Inflammatory macrophage treated with lipopolysaccharide for 1 hour (primary cell): Measurements from ENCODE around the gene INPP1.

Experiments used
- DNase-seq, 2 donors: peaks; one replicate each; pipeline ENCODE4 v3.0.0-alpha.2; 2020 to 2022

The INPP1 gene

GRCh38 chr2:190365499-190366204 is 22.3 kb downstream of the INPP1 start:
- no peak for DNase-seq

- DNase-seq, result no peak
Measured at GRCh38 chr2:190366248-190366753, 22.9 kb downstream of the INPP1 start.

GRCh38 chr2:190367091-190367490 is 23.7 kb downstream of the INPP1 start:
- DNase-seq, result no peak

GRCh38 chr2:190369635-190370034 is 26.2 kb downstream of the INPP1 start:
- DNase-seq, result no peak

- DNase-seq, result no peak
Measured at GRCh38 chr2:190376083-190376482, 32.7 kb downstream of the INPP1 start.

- DNase-seq, result no peak
Measured at GRCh38 chr2:190376591-190377245, 33.3 kb downstream of the INPP1 start.

- DNase-seq, result no peak
Measured at GRCh38 chr2:190378880-190379237, 35.5 kb downstream of the INPP1 start.

- no peak for DNase-seq
Measured at GRCh38 chr2:190379249-190379964, 36.0 kb downstream of the INPP1 start.

- DNase-seq, result no peak
Measured at GRCh38 chr2:190380962-190381412, 37.6 kb downstream of the INPP1 start.

- DNase-seq, result peak; percentile 14 to 16
Measured at GRCh38 chr2:190382851-190383250, 39.5 kb downstream of the INPP1 start.

- no peak for DNase-seq
Measured at GRCh38 chr2:190387422-190387821, 44.0 kb downstream of the INPP1 start.

GRCh38 chr2:190396271-190396670 is 52.9 kb downstream of the INPP1 start:
- no peak for DNase-seq

- DNase-seq, result no peak
Measured at GRCh38 chr2:190402986-190403603, 59.7 kb downstream of the INPP1 start.

- DNase-seq, result peak; percentile 43 to 75
Measured at GRCh38 chr2:190404487-190404886, 61.1 kb downstream of the INPP1 start.

GRCh38 chr2:190405070-190405469 is 61.7 kb downstream of the INPP1 start:
- DNase-seq, result no peak

GRCh38 chr2:190405995-190406394 is 62.6 kb downstream of the INPP1 start:
- no peak for DNase-seq

GRCh38 chr2:190406805-190407204 is 63.4 kb downstream of the INPP1 start:
- DNase-seq, result no peak

GRCh38 chr2:190407246-190407661 is 63.9 kb downstream of the INPP1 start:
- no peak for DNase-seq

GRCh38 chr2:190407662-190408537 is 64.5 kb downstream of the INPP1 start, which contains the start of gene MFSD6:
TSS of gene MFSD6 (plus strand) at chr2:190408355. CDS start at chr2:190436030, 27,675 bp downstream.
- DNase-seq, result peak in 1 of 2 donors; percentile 33

GRCh38 chr2:190408538-190409271 is 65.3 kb downstream of the INPP1 start:
- peak; percentile 54 to 58 for DNase-seq

- DNase-seq, result no peak
Measured at GRCh38 chr2:190409616-190410015, 66.2 kb downstream of the INPP1 start.
